ENCODE measurements around the gene LRRC72.

Gene LRRC72

GRCh38 chr7:16599860-16600259 is 73.2 kb downstream of the LRRC72 start:
- TF ChIP-seq CTCF (conservative IDR thresholded peaks at IDR 0.05; ENCODE audit: low read length): no peak
- DNase-seq (ENCODE audit: low read depth): no peak
- no peak overlapping the region for H3K4me3 ChIP-seq (ENCODE audit: low read length)

GRCh38 chr7:16603633-16604032 is 77.0 kb downstream of the LRRC72 start:
- DNase-seq (ENCODE audit: low read depth): no peak
- H3K4me3 ChIP-seq (ENCODE audit: low read length): no peak overlapping the region
- no peak for TF ChIP-seq CTCF (conservative IDR thresholded peaks at IDR 0.05; ENCODE audit: low read length)

- H3K4me3 ChIP-seq (ENCODE audit: low read length): no peak overlapping the region
- DNase-seq (ENCODE audit: low read depth): peak; percentile 15
- peak; percentile 47; the same call in 1 of the 2 replicates for TF ChIP-seq CTCF (conservative IDR thresholded peaks at IDR 0.05; ENCODE audit: low read length)
These were observed 77.4 kb downstream of the LRRC72 start for GRCh38 chr7:16604054-16604453.

- no peak for DNase-seq (ENCODE audit: low read depth)
- H3K4me3 ChIP-seq (ENCODE audit: low read length): no peak overlapping the region
- TF ChIP-seq CTCF (conservative IDR thresholded peaks at IDR 0.05; ENCODE audit: low read length): no peak
These were observed 80.1 kb downstream of the LRRC72 start for GRCh38 chr7:16606704-16607103.

GRCh38 chr7:16609842-16610450 is 83.3 kb downstream of the LRRC72 start:
- DNase-seq (ENCODE audit: low read depth): peak; percentile 10
- no peak for TF ChIP-seq CTCF (conservative IDR thresholded peaks at IDR 0.05; ENCODE audit: low read length)
- no peak overlapping the region for H3K4me3 ChIP-seq (ENCODE audit: low read length)

GRCh38 chr7:16611711-16612110 is 85.1 kb downstream of the LRRC72 start:
- no peak for DNase-seq (ENCODE audit: low read depth)
- TF ChIP-seq CTCF (conservative IDR thresholded peaks at IDR 0.05; ENCODE audit: low read length): no peak

GRCh38 chr7:16615228-16615627 is 88.6 kb downstream of the LRRC72 start:
- TF ChIP-seq CTCF (conservative IDR thresholded peaks at IDR 0.05; ENCODE audit: low read length): no peak
- H3K4me3 ChIP-seq (ENCODE audit: low read length): no peak overlapping the region
- DNase-seq (ENCODE audit: low read depth): no peak

More at GRCh38 chr7:16611711-16612110, 85.1 kb downstream of the LRRC72 start:
- H3K4me3 ChIP-seq (ENCODE audit: low read length): no peak overlapping the region

Data from AG10803 (cell line).